ENCODE data around the gene DAAM2.

Gene DAAM2

DNA sequence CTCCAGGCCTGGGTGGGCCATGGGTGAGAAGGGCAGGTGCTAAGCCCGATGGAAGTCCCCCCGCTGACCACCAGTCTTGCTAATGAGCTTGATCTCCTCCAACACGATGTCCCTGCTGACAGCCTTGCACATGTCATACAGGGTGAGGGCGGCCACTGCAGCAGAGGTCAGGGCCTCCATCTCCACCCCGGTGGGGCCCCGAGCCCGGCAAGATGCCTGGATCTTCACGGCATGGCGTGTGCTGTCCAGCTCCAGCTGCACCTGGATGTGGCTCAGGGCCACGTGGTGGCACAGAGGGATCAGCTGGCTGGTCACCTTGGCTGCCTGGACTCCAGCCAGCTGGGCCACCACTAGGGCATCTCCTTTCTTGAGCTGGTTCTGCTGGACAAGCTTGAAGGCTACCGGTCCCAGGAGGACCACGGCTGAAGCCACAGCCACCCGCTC, 114.2 kb downstream of the DAAM2 start:
- Mint-ChIP-seq H3K4me3 (no peak overlapping the region), H3K4me1 (ENCODE audit: low read depth) (no peaks in the 10 kb centered on the region), H3K36me3 (ENCODE audit: low read depth) (no peaks in the 10 kb centered on the region), H3K27ac (no peak overlapping the region), H3K27me3 (no peaks in the 10 kb centered on the region), H3K9me3 (no peaks in the 10 kb centered on the region)

DNA sequence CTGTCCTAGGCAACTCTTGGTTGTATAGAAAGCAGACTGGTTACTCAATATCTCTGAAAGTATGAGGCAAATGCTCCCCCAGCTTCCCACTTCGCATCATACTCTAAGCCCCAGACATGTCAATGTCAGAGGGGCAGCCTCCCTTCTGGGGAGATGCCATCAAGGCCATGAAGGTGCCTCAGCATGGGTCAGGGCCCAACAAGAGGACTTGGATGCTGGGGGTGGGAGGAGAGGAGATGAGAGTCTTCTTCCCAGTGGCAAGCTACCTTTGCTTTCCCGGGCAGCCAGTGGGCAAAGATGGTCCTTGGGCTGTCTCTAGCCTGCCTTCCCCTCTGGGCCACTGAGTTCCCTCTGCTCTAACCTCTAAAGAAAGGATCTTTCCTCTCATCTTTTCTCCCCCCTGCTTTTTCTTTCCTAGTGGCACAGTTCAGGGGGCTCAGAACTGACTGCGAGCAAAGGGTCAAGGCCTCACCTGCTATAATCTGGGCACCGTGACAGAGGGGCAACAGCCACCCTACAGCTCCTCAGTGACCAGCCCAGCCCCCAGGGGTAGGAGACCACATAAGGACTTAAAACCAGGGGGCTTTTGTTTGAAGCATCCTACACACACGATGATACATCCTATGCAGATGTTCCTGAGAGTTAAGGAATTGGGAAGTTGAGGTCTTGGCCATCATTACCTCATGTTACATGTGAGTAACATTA, 115.8 kb downstream of the DAAM2 start:
- no peak overlapping the region for H3K27ac Mint-ChIP-seq
- H3K4me1 Mint-ChIP-seq (ENCODE audit: low read depth): no peaks in the 10 kb centered on the region
- H3K4me3 Mint-ChIP-seq: no peak overlapping the region

DNA sequence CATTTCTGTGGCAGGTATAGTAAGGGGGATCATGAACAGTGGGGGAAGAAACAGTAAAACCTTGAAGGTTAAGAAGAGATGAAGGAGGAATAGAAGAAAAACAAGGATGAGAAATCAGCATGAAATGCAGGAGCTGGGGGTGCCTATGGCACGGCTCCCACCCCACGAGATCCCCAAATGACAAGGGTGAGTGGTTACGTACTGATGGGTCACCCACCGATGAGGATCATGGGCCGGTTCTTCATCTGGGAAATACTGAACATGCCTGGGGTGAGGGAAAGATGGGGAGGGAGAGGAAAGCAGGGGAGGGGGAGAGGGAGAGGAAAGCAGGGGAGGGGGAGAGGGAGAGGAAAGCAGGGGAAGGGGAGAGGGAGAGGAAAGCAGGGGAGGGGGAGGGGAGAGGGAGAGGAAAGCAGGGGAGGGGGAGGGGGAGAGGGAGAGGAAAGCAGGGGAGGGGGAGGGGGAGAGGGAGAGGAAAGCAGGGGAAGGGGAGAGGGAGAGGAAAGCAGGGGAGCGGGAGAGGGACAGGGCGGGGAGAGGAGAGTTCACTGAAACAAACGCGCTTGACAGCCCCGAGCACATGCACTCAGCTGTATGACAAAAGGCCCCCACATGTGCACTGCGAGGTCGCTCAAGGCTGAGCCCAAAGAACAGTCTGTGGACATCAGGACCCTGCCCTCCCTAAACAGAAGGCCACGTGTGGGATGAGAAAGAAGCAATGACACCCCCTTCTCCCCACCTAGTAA, 116.8 kb downstream of the DAAM2 start:
- H3K27ac Mint-ChIP-seq: no peak overlapping the region
- no peak overlapping the region for H3K4me3 Mint-ChIP-seq
- H3K4me1 Mint-ChIP-seq (ENCODE audit: low read depth): no peaks in the 10 kb centered on the region
- H3K36me3 Mint-ChIP-seq (ENCODE audit: low read depth): no peaks in the 10 kb centered on the region
- H3K27me3 Mint-ChIP-seq: no peaks in the 10 kb centered on the region
- H3K9me3 Mint-ChIP-seq: no peaks in the 10 kb centered on the region

More for the DNA sequence above, 115.8 kb downstream of the DAAM2 start:
- Mint-ChIP-seq H3K9me3 (no peaks in the 10 kb centered on the region), H3K36me3 (ENCODE audit: low read depth) (no peaks in the 10 kb centered on the region), H3K27me3 (no peaks in the 10 kb centered on the region)

DNA sequence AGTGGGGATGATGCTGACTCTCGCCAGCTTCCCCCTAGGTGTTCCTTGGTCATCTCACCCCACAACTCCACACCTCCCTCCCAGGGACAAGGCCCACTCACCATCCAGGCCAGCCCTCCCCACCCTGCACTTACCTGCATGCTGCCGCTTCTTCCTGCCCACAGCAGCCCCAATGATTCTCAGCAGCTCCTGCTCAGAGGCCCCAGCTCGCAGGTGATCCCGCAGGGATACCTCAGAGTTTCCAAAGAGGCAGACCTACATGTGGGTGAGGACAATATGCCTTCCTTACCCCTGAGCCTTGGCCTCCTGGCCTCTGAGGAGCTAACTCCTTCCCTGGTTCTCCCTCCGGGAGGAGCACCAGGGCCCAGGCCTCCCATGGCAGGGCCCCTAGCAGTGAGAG, 117.5 kb downstream of the DAAM2 start:
- Mint-ChIP-seq H3K9me3 (no peaks in the 10 kb centered on the region), H3K36me3 (ENCODE audit: low read depth) (no peaks in the 10 kb centered on the region), H3K4me1 (ENCODE audit: low read depth) (no peaks in the 10 kb centered on the region), H3K27me3 (no peaks in the 10 kb centered on the region), H3K4me3 (no peak overlapping the region), H3K27ac (no peak overlapping the region)

DNA sequence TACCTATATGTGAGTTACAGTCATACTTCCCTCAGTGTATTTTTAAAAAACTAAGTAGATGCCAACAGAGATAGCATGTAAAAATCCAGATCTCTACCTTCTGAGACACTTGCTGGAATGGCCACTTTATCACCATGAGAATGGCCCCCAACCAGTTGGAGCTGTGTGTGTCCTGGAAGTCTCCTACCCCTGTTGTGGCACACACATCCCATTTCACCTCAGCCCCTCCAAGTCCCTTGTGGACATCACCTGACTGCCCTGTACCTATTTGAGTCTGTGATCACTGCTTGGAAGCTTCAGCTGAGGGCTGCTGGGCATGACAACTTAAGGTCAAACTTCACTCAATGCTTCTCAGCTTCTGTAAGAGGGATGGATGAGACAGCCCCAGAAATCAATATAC, 118.0 kb downstream of the DAAM2 start:
- H3K27ac Mint-ChIP-seq: no peak overlapping the region
- no peaks in the 10 kb centered on the region for H3K36me3 Mint-ChIP-seq (ENCODE audit: low read depth)
- no peak overlapping the region for H3K4me3 Mint-ChIP-seq
- H3K9me3 Mint-ChIP-seq: no peaks in the 10 kb centered on the region
- no peaks in the 10 kb centered on the region for H3K27me3 Mint-ChIP-seq
- no peaks in the 10 kb centered on the region for H3K4me1 Mint-ChIP-seq (ENCODE audit: low read depth)

DNA sequence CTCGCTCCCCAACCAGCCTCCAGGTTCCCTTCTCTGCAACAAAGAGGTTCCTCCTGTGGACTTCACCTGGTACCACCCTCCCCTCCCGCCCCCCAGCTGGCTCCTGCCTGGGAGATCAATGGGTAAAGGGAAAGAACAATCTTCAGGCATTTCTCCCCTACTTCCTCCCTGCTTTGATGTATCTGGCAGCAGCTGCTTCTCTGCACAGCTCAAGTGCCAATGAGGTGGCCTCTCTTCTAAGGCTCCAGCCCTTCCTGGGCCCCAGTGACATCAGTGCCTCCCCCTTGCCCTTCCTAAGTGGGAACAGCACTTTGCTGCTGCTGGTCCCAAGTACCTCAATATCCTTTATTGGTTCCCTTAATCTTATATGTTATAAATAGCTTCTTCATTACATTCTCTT, 118.6 kb downstream of the DAAM2 start:
- Mint-ChIP-seq H3K4me3 (no peak overlapping the region), H3K27me3 (no peaks in the 10 kb centered on the region)

DNA sequence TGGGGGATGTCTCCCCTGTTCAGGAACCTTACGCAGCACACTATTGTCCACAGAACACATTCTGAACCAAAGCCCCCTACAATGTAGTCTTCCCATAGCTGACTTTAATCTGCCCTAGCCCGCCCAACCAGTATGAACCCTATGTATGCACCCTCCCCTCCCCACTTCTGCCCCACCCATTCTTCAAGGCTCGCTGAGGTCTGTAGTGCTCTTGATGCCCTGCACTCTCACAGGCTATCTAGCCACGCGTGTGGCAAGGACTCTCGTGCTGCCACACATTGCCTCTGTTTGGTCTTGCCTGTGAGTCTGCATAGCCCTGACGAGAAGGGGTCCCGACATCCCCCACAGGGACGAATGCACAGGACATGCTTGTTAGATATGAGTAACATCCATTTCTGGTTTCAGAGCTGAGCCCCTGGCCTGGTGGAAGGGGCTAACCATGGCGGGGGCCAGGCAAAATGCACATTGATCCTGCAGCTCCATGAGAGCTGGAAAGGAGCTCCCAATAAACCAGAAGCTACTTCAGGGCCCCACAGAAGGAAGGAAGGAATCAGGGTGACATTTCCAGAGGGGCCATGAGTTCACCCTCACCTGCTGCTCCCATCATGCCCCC, 119.4 kb downstream of the DAAM2 start:
- Mint-ChIP-seq H3K27me3 (no peaks in the 10 kb centered on the region), H3K4me3 (no peak overlapping the region), H3K36me3 (ENCODE audit: low read depth) (no peaks in the 10 kb centered on the region), H3K4me1 (ENCODE audit: low read depth) (no peaks in the 10 kb centered on the region), H3K27ac (no peak overlapping the region), H3K9me3 (no peaks in the 10 kb centered on the region)

More for the DNA sequence above, 118.6 kb downstream of the DAAM2 start:
- Mint-ChIP-seq H3K27ac (no peak overlapping the region), H3K9me3 (no peaks in the 10 kb centered on the region), H3K4me1 (ENCODE audit: low read depth) (no peaks in the 10 kb centered on the region), H3K36me3 (ENCODE audit: low read depth) (no peaks in the 10 kb centered on the region)

DNA sequence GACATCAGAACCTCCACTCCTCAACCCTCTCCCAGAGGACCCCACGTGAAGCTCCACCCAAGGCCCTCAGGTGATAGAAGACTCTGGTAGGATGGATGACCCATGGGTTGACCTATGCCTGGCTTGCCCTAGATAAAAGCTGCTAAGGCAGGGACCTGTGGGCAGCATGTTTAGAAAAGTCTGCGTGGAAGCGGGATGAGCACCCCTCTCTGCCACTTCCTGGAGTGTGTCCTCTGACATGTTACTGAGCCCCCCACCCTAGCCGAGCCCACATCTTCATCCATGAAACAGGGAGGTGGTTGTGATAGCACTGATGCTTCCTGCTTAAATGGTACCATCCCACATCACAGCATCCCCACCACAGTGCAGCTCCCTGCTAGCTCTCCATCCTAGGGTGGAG, 120.3 kb downstream of the DAAM2 start:
- Mint-ChIP-seq H3K27me3 (no peaks in the 10 kb centered on the region), H3K36me3 (ENCODE audit: low read depth) (no peaks in the 10 kb centered on the region), H3K4me1 (ENCODE audit: low read depth) (no peaks in the 10 kb centered on the region), H3K27ac (no peak overlapping the region), H3K4me3 (no peak overlapping the region), H3K9me3 (no peaks in the 10 kb centered on the region)

DNA sequence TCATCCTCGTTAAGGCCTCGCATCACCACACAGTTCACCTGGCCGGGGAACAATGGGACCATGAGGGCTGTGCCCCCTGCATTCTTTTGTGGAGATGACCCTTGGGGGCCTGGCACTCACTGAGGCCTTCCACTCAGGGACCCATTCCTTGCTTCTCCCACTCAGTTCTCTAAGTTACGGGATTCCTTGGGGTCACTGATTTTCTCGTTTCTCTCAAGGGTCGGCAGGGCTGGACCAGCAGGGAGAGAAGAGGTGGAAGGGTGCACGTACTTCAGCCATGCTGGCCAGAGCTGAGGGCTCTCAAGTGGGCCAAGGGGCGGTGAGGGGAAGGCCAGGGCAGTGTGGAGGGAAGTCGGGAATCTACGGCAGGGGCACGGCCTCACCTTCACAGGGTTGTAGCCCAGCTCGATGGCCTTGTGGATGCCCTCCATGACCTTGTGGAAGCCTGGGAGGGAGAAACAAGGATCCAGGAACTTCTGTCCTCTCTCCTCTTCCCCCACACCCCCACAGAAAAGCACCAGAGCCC, 121.3 kb downstream of the DAAM2 start:
- no peaks in the 10 kb centered on the region for H3K9me3 Mint-ChIP-seq
- H3K4me1 Mint-ChIP-seq (ENCODE audit: low read depth): no peaks in the 10 kb centered on the region
- no peaks in the 10 kb centered on the region for H3K27me3 Mint-ChIP-seq
- no peaks in the 10 kb centered on the region for H3K36me3 Mint-ChIP-seq (ENCODE audit: low read depth)
- no peak overlapping the region for H3K4me3 Mint-ChIP-seq
- H3K27ac Mint-ChIP-seq: no peak overlapping the region

DNA sequence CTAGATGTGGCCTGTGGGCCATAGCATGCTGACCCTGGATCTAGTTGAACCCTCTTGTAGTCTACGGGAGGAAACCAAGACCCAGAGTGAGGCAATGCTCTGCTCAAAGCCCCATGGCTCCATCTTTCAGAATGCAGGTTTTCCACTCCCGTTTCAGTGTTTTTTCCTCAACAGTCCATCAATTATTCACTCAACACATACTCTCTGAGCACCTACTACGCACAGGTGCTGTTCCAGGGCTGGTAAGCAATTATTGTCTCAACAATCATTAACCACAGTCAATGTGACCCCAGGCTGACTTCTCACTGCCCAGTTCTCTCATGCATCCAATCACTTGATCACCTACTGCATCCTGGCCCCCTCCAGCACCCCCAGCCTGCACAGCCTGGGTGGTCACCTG, 122.1 kb downstream of the DAAM2 start:
- H3K4me3 Mint-ChIP-seq: no peak overlapping the region
- H3K9me3 Mint-ChIP-seq: no peaks in the 10 kb centered on the region
- H3K27ac Mint-ChIP-seq: no peak overlapping the region
- no peaks in the 10 kb centered on the region for H3K36me3 Mint-ChIP-seq (ENCODE audit: low read depth)
- H3K27me3 Mint-ChIP-seq: no peaks in the 10 kb centered on the region
- H3K4me1 Mint-ChIP-seq (ENCODE audit: low read depth): no peaks in the 10 kb centered on the region

DNA sequence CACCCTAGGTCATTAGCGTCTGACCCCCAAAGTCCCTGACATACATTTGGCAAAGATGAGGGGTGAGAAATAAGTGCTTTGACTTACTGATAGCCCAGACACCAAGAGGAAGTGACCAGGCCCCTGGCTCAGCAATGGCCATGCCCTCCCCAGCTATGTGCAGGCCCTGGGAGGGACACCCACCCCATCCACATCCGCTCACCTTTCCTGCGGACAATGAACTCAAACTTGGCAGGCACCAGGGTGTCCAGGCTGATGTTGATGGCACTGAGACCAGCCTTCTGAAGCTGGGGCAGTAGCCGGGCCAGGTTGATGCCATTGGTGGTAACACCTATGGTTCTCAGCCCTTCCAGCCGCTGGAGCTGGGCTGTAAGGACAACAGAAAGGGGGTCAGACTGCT, 123.7 kb downstream of the DAAM2 start:
- Mint-ChIP-seq H3K27ac (no peak overlapping the region), H3K9me3 (no peaks in the 10 kb centered on the region), H3K36me3 (ENCODE audit: low read depth) (no peaks in the 10 kb centered on the region), H3K4me3 (no peak overlapping the region), H3K27me3 (no peaks in the 10 kb centered on the region), H3K4me1 (ENCODE audit: low read depth) (no peaks in the 10 kb centered on the region)

DNA sequence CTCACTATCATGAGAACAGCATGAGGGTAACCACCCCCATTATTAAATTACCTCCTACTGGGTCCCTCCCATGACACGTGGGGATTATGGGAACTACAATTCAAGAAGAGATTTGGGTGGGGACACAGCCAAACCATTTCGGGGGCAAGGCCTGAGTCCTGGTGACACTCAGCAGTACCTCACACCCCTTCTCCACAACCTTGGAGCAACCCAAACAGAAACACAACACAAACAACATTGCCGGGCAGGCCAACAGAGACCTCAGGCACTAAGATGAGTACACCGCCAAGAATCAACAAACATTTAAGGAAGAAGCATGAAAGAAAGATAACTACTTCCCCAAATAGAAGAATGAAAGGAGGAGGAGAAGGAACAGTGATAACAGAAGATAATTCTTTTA, 125.2 kb downstream of the DAAM2 start:
- H3K27ac Mint-ChIP-seq: no peak overlapping the region
- no peaks in the 10 kb centered on the region for H3K4me1 Mint-ChIP-seq (ENCODE audit: low read depth)
- no peaks in the 10 kb centered on the region for H3K27me3 Mint-ChIP-seq
- no peak overlapping the region for H3K4me3 Mint-ChIP-seq
- no peaks in the 10 kb centered on the region for H3K36me3 Mint-ChIP-seq (ENCODE audit: low read depth)
- no peaks in the 10 kb centered on the region for H3K9me3 Mint-ChIP-seq

DNA sequence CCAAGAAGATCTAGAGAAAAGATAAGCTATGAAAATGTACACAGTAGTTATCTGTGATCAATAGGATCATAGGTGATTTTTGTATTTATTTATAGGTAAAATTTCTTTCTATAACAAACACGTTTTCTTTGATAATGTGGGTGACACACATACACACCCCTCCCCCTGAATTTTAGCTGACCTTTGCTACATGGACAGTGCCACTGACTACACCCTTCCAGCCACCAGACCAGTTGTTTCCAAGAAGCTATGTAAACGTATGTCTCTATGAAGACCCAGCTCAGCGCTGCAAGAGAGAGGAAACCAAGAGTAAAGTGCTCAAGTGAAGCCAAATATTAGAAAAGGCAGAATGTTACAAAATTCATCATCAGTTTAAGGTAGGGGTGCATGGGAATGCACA, 125.8 kb downstream of the DAAM2 start:
- H3K4me1 Mint-ChIP-seq (ENCODE audit: low read depth): peaks cover 3% of the 10 kb centered on the region
- H3K36me3 Mint-ChIP-seq (ENCODE audit: low read depth): no peaks in the 10 kb centered on the region
- no peak overlapping the region for H3K4me3 Mint-ChIP-seq
- no peaks in the 10 kb centered on the region for H3K9me3 Mint-ChIP-seq
- no peak overlapping the region for H3K27ac Mint-ChIP-seq
- no peaks in the 10 kb centered on the region for H3K27me3 Mint-ChIP-seq

DNA sequence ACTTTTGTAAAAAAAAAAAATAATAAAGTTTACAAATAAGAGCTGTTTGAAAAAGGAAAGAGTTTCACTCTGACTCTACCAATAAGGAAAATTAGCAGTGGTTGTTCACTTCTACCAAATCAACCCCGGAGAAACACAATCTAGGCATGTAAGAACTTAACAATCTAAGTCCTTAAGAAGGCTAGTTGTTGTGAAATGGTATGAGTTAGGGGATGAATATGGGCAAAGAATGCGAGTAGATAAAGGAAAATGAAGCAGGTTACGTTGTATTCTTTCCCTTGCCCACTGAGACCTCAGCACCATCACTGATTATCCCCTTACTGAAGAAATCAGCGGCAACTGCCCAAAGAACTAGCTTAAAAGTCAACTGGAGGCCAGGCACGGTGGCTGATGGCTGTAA, 126.7 kb downstream of the DAAM2 start:
- Mint-ChIP-seq H3K9me3 (no peaks in the 10 kb centered on the region), H3K27ac (no peak overlapping the region), H3K36me3 (ENCODE audit: low read depth) (no peaks in the 10 kb centered on the region), H3K4me3 (no peak overlapping the region), H3K27me3 (no peaks in the 10 kb centered on the region), H3K4me1 (ENCODE audit: low read depth) (peaks cover 4% of the 10 kb centered on the region)

DNA sequence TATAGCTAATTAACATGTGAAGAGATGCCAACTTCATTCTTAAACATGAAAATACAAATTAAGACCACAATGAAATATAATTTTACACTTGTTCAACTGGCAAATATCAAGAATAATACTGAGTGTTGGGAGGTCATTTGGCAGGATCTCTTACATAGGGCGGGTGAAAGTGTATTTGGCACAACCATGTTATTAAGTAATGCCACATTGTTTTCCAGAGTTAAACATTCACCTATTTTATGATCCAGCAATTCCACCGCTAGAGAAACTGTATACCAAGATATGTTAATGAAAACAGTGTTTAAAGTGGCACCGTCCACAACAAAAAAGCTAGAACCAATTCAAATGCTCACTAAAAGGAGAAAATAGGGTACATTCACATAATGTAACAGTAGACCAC, 128.0 kb downstream of the DAAM2 start:
- H3K36me3 Mint-ChIP-seq (ENCODE audit: low read depth): no peaks in the 10 kb centered on the region
- H3K27ac Mint-ChIP-seq: no peak overlapping the region
- no peak overlapping the region for H3K4me3 Mint-ChIP-seq
- H3K27me3 Mint-ChIP-seq: no peaks in the 10 kb centered on the region
- peaks cover 4% of the 10 kb centered on the region for H3K4me1 Mint-ChIP-seq (ENCODE audit: low read depth)
- H3K9me3 Mint-ChIP-seq: no peaks in the 10 kb centered on the region
